WERI-Rb-1 (cell line): ENCODE results near the gene RASGRF2.
"Not testable (repeated sequence)": the region's sequence is repeated elsewhere in the genome, so short reads cannot be mapped to it uniquely, and the experiment has no call there.

Experiments
- DNase-seq: peaks from one replicate; pipeline ENCODE4 v3.0.0-alpha.2; 2020
- H3K27ac ChIP-seq: fragments of 250-450 bp; sonication (Bioruptor Pico); 2 replicates; pipeline ENCODE4 v1.5.1; 2020; ENCODE audit warnings: mild to moderate bottlenecking, moderate library complexity
- H3K27me3 ChIP-seq: fragments of 250-450 bp; sonication (Bioruptor Pico); 2 replicates; pipeline ENCODE4 v1.5.1; 2021; ENCODE audit warnings: mild to moderate bottlenecking, low read depth, moderate library complexity; ENCODE audit not compliant: insufficient read depth, severe bottlenecking
- H3K36me3 ChIP-seq: fragments of 250-450 bp; sonication (Bioruptor Pico); 2 replicates; pipeline ENCODE4 v1.5.1; 2020; ENCODE audit warnings: mild to moderate bottlenecking, moderate library complexity
- H3K4me3 ChIP-seq: 2 replicates; pipeline ENCODE4 v1.5.1; 2011; ENCODE audit warnings: low read depth, mild to moderate bottlenecking, control low read depth, low read length
- H3K9me3 ChIP-seq: fragments of 250-450 bp; sonication (Bioruptor Pico); 2 replicates; pipeline ENCODE4 v1.5.1; 2021; ENCODE audit warnings: mild to moderate bottlenecking, moderate library complexity; ENCODE audit not compliant: severe bottlenecking
- TF ChIP-seq, protein P1 (sequence below): IDR thresholded peaks from 2 replicates; pipeline ENCODE4 v1.5.1; 2011; ENCODE audit warnings: low read depth, mild to moderate bottlenecking, control low read depth, inconsistent platforms, low read length

RASGRF2 gene

DNA sequence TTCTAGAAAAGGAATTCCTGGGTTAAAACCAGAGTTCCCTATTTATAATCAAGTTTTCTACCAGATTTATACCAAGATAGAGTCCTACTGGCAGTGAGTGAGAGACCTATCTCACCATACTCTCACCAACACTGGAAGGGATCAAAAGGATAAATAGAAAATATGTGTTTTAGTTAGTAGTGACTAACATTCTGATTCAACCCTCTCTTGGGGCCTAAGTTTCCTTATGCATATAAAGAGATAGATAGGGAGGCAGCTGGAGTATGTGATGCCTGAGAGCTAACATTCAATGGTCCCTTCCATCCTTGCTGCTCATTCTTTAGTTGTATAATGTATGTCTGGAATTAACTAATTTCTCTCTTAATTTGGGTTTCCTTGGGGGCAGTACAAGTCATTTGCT, 304.9 kb downstream of the RASGRF2 start:
- H3K27ac ChIP-seq = no peak overlapping the region
- no peak for DNase-seq
- TF ChIP-seq, protein P1, sequence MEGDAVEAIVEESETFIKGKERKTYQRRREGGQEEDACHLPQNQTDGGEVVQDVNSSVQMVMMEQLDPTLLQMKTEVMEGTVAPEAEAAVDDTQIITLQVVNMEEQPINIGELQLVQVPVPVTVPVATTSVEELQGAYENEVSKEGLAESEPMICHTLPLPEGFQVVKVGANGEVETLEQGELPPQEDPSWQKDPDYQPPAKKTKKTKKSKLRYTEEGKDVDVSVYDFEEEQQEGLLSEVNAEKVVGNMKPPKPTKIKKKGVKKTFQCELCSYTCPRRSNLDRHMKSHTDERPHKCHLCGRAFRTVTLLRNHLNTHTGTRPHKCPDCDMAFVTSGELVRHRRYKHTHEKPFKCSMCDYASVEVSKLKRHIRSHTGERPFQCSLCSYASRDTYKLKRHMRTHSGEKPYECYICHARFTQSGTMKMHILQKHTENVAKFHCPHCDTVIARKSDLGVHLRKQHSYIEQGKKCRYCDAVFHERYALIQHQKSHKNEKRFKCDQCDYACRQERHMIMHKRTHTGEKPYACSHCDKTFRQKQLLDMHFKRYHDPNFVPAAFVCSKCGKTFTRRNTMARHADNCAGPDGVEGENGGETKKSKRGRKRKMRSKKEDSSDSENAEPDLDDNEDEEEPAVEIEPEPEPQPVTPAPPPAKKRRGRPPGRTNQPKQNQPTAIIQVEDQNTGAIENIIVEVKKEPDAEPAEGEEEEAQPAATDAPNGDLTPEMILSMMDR = no peak

DNA sequence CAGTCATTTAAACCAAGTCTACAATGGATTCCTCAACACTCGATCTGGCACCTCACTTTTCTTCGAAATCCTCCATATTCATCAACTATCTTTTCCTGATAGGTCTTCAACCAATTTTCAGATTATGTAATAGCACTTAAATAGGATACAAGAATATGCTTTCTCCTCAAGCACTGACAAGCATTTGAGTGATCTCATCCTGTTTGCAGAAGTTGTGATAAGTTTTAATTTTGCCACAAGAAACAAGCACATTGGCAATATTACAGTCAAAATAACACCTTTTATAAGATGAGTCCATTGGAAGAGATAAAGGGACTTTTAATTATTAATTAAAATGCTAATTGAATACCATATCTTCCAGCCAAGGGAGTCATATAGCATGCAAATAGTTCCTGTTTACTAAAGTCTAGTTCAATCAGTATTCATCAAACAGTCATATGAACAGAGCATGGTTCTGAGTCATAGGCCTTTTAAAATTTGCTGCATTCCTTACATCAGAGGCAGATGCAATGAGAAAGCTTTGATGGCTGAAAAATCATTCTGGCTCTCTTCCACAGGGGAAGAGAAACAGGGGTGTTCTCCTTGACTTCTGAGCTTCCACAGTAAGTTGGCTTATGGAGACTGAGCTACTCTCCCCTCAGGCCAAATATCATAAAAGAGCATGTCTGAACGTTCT, 308.5 kb downstream of the RASGRF2 start:
- no peak overlapping the region for H3K4me3 ChIP-seq
- no peaks in the 10 kb centered on the region for H3K36me3 ChIP-seq
- no peaks in the 10 kb centered on the region for H3K27me3 ChIP-seq
- TF ChIP-seq, protein P1 = no peak
- H3K9me3 ChIP-seq = no peaks in the 10 kb centered on the region
- no peak for DNase-seq
- no peak overlapping the region for H3K27ac ChIP-seq

More for the DNA sequence above, 304.9 kb downstream of the RASGRF2 start:
- Histone ChIP-seq H3K9me3 (peaks cover 2% of the 10 kb centered on the region), H3K4me3 (no peak overlapping the region), H3K36me3 (no peaks in the 10 kb centered on the region), H3K27me3 (no peaks in the 10 kb centered on the region)

DNA sequence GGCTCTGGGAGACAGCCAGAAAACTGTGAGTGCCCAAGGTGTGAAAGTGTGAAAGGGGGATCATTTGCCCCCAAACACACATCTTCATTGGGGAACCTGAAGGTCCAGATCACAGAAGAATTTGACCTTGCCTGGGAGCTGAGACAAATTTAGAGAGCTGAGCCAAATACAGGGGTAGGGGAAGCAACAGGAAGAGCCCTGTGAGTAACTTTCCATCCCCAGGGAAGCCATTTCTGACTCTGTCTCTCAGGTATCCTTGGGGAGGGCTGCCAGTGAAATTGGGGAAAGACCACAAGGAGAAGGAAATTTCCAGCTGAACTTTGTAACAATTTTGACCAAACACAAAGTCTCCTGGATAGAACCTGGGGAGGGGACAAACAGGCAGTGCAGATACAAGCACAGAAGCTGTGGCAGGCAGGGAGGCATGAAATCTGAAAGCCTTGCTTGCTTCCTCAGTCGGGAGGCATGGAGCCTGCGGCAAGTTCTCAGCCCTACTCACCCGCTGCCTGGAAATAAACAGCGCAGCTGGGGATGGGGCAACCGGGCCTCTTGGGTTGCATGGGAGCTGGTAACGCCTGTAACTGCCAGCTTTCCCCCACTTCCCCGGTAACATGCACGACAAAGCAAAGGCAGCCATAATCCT, 309.7 kb downstream of the RASGRF2 start:
- H3K27me3 ChIP-seq = no peaks in the 10 kb centered on the region
- TF ChIP-seq, protein P1 = no peak
- H3K9me3 ChIP-seq = no peaks in the 10 kb centered on the region
- H3K36me3 ChIP-seq = no peaks in the 10 kb centered on the region
- no peak overlapping the region for H3K27ac ChIP-seq
- DNase-seq = no peak
- H3K4me3 ChIP-seq = no peak overlapping the region

DNA sequence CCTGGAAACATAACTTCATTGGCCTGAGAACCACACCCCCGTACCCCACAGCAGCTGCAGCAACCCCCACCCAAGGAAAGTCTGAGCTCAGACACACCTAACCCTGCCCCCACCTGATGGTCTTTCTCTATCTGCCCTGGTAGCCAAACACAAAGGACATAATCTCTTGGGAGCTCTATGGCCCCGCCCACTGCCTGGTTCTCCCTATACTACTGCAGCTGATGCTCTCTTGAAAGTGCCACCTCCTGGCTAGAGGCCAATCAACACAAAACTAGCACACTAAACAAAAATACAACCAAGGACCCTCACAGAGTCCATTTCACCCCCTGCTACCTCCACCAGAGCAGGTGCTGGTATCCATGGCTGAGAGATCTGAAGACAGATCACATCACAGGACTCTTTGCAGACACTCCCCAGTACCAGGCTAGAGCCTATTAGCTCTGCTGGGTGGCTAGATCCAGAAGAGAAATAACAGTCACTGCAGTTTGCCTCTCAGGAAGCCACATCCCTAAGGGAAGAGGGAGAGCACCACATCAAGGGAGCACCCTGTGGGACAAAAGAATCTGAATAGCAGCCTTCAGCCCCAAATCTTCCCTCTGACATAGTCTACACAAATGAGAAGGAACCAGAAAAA, 310.3 kb downstream of the RASGRF2 start:
- not testable (repeated sequence) for H3K9me3 ChIP-seq, H3K4me3 ChIP-seq, H3K36me3 ChIP-seq, H3K27me3 ChIP-seq, H3K27ac ChIP-seq
- DNase-seq = peak; percentile 22
